Neural cell (in vitro differentiated cells): ENCODE measurements around the gene XYLT2.

Experiments used
- CTCF ChIP-seq: fragments of 450-650 bp; IDR thresholded peaks from 2 replicates; pipeline ENCODE4 v1.5.1; 2014; ENCODE audit warnings: antibody characterized with exemption, mild to moderate bottlenecking, moderate library complexity; ENCODE audit not compliant: poor library complexity, severe bottlenecking
- EP300 ChIP-seq: fragments of 450-650 bp; conservative IDR thresholded peaks from 2 replicates; pipeline ENCODE4 v1.6.1; 2014; ENCODE audit warnings: antibody characterized with exemption, mild to moderate bottlenecking, moderate library complexity; ENCODE audit not compliant: poor library complexity, severe bottlenecking
- EZH2 ChIP-seq: fragments of 200-600, 300-800 bp; shearing (Covaris generic), sonication (generic); IDR thresholded peaks from 2 replicates; pipeline ENCODE4 v1.6.1; 2014; ENCODE audit warnings: antibody characterized with exemption, low read length, borderline replicate concordance, mild to moderate bottlenecking; ENCODE audit not compliant: insufficient read depth, poor library complexity, severe bottlenecking
- SMC3 ChIP-seq: fragments of 450-650 bp; conservative IDR thresholded peaks from 2 replicates; pipeline ENCODE4 v1.6.1; 2014; ENCODE audit warnings: antibody characterized with exemption, mild to moderate bottlenecking, moderate library complexity; ENCODE audit not compliant: poor library complexity

GRCh38 chr17:50382931-50383330 is 37.0 kb downstream of the XYLT2 start:
- no peak for TF ChIP-seq EZH2
- no peak for TF ChIP-seq CTCF
- no peak for TF ChIP-seq EP300
- no peak for TF ChIP-seq SMC3
